ENCODE results near the gene CCDC124.
"Not testable (repeated sequence)": the region's sequence is repeated elsewhere in the genome, so short reads cannot be mapped to it uniquely, and the experiment has no call there.

The CCDC124 gene

GRCh38 chr19:17977488-17977887 is 44.7 kb downstream of the CCDC124 start:
- DNase-seq (ENCODE audit: low read depth): no peak
- no peak overlapping the region for H3K4me3 ChIP-seq (replicated peaks; ENCODE audit: low read depth, low read length)
- TF ChIP-seq, protein P1, sequence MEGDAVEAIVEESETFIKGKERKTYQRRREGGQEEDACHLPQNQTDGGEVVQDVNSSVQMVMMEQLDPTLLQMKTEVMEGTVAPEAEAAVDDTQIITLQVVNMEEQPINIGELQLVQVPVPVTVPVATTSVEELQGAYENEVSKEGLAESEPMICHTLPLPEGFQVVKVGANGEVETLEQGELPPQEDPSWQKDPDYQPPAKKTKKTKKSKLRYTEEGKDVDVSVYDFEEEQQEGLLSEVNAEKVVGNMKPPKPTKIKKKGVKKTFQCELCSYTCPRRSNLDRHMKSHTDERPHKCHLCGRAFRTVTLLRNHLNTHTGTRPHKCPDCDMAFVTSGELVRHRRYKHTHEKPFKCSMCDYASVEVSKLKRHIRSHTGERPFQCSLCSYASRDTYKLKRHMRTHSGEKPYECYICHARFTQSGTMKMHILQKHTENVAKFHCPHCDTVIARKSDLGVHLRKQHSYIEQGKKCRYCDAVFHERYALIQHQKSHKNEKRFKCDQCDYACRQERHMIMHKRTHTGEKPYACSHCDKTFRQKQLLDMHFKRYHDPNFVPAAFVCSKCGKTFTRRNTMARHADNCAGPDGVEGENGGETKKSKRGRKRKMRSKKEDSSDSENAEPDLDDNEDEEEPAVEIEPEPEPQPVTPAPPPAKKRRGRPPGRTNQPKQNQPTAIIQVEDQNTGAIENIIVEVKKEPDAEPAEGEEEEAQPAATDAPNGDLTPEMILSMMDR (IDR thresholded peaks at IDR 0.05; ENCODE audit: low read length, missing control alignments): no peak

DNA sequence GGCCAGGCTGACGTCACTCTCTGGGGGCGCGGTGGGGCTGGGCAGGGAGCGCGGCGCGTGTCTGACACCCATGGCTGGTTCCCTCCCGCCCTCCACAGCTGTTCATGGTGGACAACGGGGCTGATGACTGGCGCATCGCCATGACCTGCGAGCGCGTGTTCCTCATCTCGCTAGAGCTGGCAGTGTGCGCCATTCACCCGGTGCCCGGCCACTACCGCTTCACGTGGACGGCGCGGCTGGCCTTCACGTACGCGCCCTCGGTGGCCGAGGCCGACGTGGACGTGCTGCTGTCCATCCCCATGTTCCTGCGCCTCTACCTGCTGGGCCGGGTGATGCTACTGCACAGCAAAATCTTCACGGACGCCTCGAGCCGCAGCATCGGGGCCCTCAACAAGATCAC is 48.8 kb downstream of the CCDC124 start:
- no peak overlapping the region for H3K4me3 ChIP-seq (replicated peaks; ENCODE audit: low read depth, low read length)
- DNase-seq (ENCODE audit: low read depth): no peak
- TF ChIP-seq, protein P1 (IDR thresholded peaks at IDR 0.05; ENCODE audit: low read length, missing control alignments): no peak

GRCh38 chr19:17982430-17982829 is 49.6 kb downstream of the CCDC124 start:
- no peak overlapping the region for H3K4me3 ChIP-seq (replicated peaks; ENCODE audit: low read depth, low read length)
- TF ChIP-seq, protein P1 (IDR thresholded peaks at IDR 0.05; ENCODE audit: low read length, missing control alignments): no peak
- DNase-seq (ENCODE audit: low read depth): no peak

GRCh38 chr19:17985037-17985818 is 52.4 kb downstream of the CCDC124 start:
- no peak overlapping the region for H3K4me3 ChIP-seq (replicated peaks; ENCODE audit: low read depth, low read length)
- TF ChIP-seq, protein P1 (IDR thresholded peaks at IDR 0.05; ENCODE audit: low read length, missing control alignments): no peak
- no peak for DNase-seq (ENCODE audit: low read depth)

DNA sequence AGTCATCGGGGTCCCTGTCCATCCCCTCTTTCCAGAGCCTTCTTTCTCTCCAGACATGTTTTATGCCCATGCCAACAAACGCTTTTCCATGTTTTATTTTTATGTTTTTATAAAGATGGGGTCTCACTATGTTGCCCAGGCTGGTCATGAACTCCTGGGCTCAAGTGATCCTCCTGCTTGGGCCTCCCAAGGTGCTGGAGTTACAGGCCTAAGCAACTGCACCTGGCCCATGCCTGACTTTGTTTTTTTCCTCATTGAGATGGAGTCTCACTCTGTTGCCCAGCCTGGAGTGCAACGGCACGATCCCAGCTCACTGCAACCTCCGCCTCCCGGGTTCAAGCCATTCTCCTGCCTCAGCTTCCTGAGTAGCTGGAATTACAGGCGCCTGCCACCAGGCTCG is 53.8 kb downstream of the CCDC124 start:
- not testable (repeated sequence) for H3K4me3 ChIP-seq (replicated peaks; ENCODE audit: low read depth, low read length); DNase-seq (ENCODE audit: low read depth)

GRCh38 chr19:17988161-17988560 is 55.3 kb downstream of the CCDC124 start:
- H3K4me3 ChIP-seq (replicated peaks; ENCODE audit: low read depth, low read length): no peak overlapping the region
- DNase-seq (ENCODE audit: low read depth): no peak
- TF ChIP-seq, protein P1 (IDR thresholded peaks at IDR 0.05; ENCODE audit: low read length, missing control alignments): no peak

GRCh38 chr19:17989425-17990094 is 56.7 kb downstream of the CCDC124 start:
- DNase-seq (ENCODE audit: low read depth): no peak
- no peak overlapping the region for H3K4me3 ChIP-seq (replicated peaks; ENCODE audit: low read depth, low read length)
- TF ChIP-seq, protein P1 (IDR thresholded peaks at IDR 0.05; ENCODE audit: low read length, missing control alignments): no peak

All from fibroblast of pulmonary artery (primary cell).